ENCODE data around the gene DRGX.

DRGX gene

DNA sequence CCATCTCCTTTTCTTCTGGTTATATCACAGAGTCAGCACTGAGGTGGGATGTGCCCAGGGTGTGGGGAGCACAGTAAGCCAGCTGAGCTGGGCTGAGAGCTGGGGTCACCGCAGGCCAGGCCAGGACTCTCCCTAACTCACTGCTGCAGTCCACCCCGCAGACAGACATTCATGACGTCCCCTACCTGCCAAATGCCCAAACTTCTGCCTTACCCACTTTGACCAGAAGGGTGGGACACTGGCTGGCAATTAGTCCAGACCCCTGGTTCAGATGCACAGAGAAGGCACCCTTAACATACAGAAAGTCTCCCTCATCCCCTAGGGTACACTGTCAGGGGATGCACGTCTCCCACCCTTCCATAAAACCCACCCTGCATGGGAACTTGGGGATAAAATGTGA is 2.1 kb downstream of the DRGX start:
- no peaks in the 10 kb centered on the region for H3K9me2 ChIP-seq (replicated peaks; ENCODE audit: insufficient read depth, low read length)
- no peak overlapping the region for H3K27ac ChIP-seq (ENCODE audit: low read length)
- no peak overlapping the region for H2AFZ ChIP-seq (ENCODE audit: low read length)
- no peaks in the 10 kb centered on the region for H3K4me1 ChIP-seq (ENCODE audit: low read length)
- no peak overlapping the region for H3K4me3 ChIP-seq (ENCODE audit: low read length)
- no peaks in the 10 kb centered on the region for H3K79me2 ChIP-seq (ENCODE audit: low read length)
- no peaks in the 10 kb centered on the region for H3K9me3 ChIP-seq (replicated peaks; ENCODE audit: insufficient read depth, low read length)
- DNase-seq, result no peak
- TF ChIP-seq, protein P1, sequence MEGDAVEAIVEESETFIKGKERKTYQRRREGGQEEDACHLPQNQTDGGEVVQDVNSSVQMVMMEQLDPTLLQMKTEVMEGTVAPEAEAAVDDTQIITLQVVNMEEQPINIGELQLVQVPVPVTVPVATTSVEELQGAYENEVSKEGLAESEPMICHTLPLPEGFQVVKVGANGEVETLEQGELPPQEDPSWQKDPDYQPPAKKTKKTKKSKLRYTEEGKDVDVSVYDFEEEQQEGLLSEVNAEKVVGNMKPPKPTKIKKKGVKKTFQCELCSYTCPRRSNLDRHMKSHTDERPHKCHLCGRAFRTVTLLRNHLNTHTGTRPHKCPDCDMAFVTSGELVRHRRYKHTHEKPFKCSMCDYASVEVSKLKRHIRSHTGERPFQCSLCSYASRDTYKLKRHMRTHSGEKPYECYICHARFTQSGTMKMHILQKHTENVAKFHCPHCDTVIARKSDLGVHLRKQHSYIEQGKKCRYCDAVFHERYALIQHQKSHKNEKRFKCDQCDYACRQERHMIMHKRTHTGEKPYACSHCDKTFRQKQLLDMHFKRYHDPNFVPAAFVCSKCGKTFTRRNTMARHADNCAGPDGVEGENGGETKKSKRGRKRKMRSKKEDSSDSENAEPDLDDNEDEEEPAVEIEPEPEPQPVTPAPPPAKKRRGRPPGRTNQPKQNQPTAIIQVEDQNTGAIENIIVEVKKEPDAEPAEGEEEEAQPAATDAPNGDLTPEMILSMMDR (IDR thresholded peaks at IDR 0.05; ENCODE audit: low read length), result no peak
- no peak for TF ChIP-seq EZH2phosphoT487 (IDR thresholded peaks at IDR 0.05; ENCODE audit: low read length)
- TF ChIP-seq EZH2 (optimal IDR thresholded peaks at IDR 0.05; ENCODE audit: low read depth, low read length), result no peak
- no peak overlapping the region for H3K4me2 ChIP-seq (ENCODE audit: low read depth, low read length)
- H3F3A ChIP-seq (ENCODE audit: insufficient read depth, low read length), result no peaks in the 10 kb centered on the region
- H4K20me1 ChIP-seq (ENCODE audit: insufficient read depth, low read length), result no peaks in the 10 kb centered on the region
- no peak overlapping the region for H3K9ac ChIP-seq (ENCODE audit: low read length)
- H3K27me3 ChIP-seq (replicated peaks; ENCODE audit: insufficient read depth, low read length), result no peaks in the 10 kb centered on the region; the same call in 1 of the 2 replicates
- H3K36me3 ChIP-seq (replicated peaks; ENCODE audit: insufficient read depth, low read length), result no peaks in the 10 kb centered on the region

DNA sequence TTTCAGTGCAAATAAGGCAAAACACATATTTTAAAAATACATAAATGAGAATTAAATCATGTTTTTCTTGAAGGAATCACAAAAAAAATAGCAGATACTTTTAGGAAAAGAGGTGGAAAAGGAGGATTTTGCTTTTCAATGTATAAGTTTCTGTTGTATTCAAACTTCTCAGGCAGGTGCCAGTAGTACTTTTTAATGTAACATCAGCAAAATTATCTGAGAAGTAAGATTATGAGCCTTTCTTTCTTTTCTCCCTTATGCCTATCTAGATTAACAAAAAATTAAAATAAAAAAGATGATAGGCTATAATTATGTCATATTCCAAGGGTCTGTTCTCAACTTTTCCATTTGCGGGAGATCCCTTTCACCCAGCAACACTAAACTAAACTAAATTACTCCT is 2.6 kb downstream of the DRGX start:
- Histone ChIP-seq H3K4me1 (ENCODE audit: low read length) (no peaks in the 10 kb centered on the region), H3K79me2 (ENCODE audit: low read length) (no peaks in the 10 kb centered on the region), H3K4me3 (ENCODE audit: low read length) (no peak overlapping the region), H2AFZ (ENCODE audit: low read length) (no peak overlapping the region), H3K36me3 (replicated peaks; ENCODE audit: insufficient read depth, low read length) (no peaks in the 10 kb centered on the region), H3F3A (ENCODE audit: insufficient read depth, low read length) (no peaks in the 10 kb centered on the region), H3K27ac (ENCODE audit: low read length) (no peak overlapping the region), H3K4me2 (ENCODE audit: low read depth, low read length) (no peak overlapping the region), H4K20me1 (ENCODE audit: insufficient read depth, low read length) (no peaks in the 10 kb centered on the region), H3K27me3 (replicated peaks; ENCODE audit: insufficient read depth, low read length) (no peaks in the 10 kb centered on the region; the same call in 1 of the 2 replicates), H3K9me2 (replicated peaks; ENCODE audit: insufficient read depth, low read length) (no peaks in the 10 kb centered on the region), H3K9me3 (replicated peaks; ENCODE audit: insufficient read depth, low read length) (no peaks in the 10 kb centered on the region), H3K9ac (ENCODE audit: low read length) (no peak overlapping the region)
- no peak for DNase-seq
- TF ChIP-seq, protein P1 (IDR thresholded peaks at IDR 0.05; ENCODE audit: low read length), result no peak
- TF ChIP-seq EZH2 (optimal IDR thresholded peaks at IDR 0.05; ENCODE audit: low read depth, low read length) (no peak), EZH2phosphoT487 (IDR thresholded peaks at IDR 0.05; ENCODE audit: low read length) (no peak)

DNA sequence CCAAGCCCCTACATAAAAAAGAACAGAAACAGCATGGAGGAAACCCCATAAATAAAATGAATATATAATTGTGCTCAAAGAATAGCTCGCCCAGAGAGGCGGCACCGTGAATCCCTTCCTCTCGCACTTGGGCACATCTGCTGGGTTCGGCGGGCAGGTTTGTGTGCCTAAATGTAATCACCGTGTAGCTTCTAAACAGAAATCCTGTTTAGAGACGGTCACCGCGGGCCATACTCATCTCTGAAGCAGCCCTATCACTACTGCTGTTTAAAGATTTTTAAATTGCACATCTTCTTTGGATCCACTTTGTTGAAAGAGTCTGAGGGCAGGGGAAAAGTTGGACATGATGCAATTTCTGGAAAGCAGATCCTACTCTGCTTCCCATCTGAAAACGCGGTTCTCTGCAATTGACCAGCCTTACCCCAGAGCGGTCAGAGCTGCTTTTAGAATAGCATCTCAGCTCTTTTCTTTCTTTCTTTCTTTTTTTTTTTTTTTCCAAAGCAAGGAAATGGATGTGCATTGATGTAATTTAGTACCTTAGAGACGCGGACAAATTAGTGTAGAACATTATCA is 6.4 kb downstream of the DRGX start:
- Histone ChIP-seq H3K4me1 (ENCODE audit: low read length) (no peaks in the 10 kb centered on the region), H3K9me3 (replicated peaks; ENCODE audit: insufficient read depth, low read length) (no peaks in the 10 kb centered on the region), H3K9ac (ENCODE audit: low read length) (no peak overlapping the region), H3F3A (ENCODE audit: insufficient read depth, low read length) (no peaks in the 10 kb centered on the region), H2AFZ (ENCODE audit: low read length) (no peak overlapping the region), H3K36me3 (replicated peaks; ENCODE audit: insufficient read depth, low read length) (no peaks in the 10 kb centered on the region), H3K27me3 (replicated peaks; ENCODE audit: insufficient read depth, low read length) (no peaks in the 10 kb centered on the region), H4K20me1 (ENCODE audit: insufficient read depth, low read length) (no peaks in the 10 kb centered on the region), H3K4me3 (ENCODE audit: low read length) (no peak overlapping the region), H3K4me2 (ENCODE audit: low read depth, low read length) (no peak overlapping the region), H3K27ac (ENCODE audit: low read length) (no peak overlapping the region), H3K9me2 (replicated peaks; ENCODE audit: insufficient read depth, low read length) (no peaks in the 10 kb centered on the region), H3K79me2 (ENCODE audit: low read length) (no peaks in the 10 kb centered on the region)
- TF ChIP-seq, protein P1 (IDR thresholded peaks at IDR 0.05; ENCODE audit: low read length), result no peak
- TF ChIP-seq EZH2phosphoT487 (IDR thresholded peaks at IDR 0.05; ENCODE audit: low read length) (no peak), EZH2 (optimal IDR thresholded peaks at IDR 0.05; ENCODE audit: low read depth, low read length) (no peak)
- DNase-seq, result no peak

All from MM.1S (cell line).